GM23248 (cell line): ENCODE data around the gene C2CD4D.

ENCODE experiments used
- EZH2 ChIP-seq: fragments of 200-600 bp; sonication (generic); IDR thresholded peaks from 2 replicates; pipeline ENCODE4 v1.6.1; 2018; ENCODE audit warnings: antibody characterized with exemption, mild to moderate bottlenecking; ENCODE audit not compliant: insufficient read depth, poor library complexity, severe bottlenecking
- EZH2phosphoT487 ChIP-seq: fragments of 200-600 bp; sonication (generic); IDR thresholded peaks from 2 replicates; pipeline ENCODE4 v1.6.1; 2018; ENCODE audit warnings: antibody characterized with exemption, moderate library complexity, mild to moderate bottlenecking, low read depth; ENCODE audit not compliant: insufficient read depth

DNA sequence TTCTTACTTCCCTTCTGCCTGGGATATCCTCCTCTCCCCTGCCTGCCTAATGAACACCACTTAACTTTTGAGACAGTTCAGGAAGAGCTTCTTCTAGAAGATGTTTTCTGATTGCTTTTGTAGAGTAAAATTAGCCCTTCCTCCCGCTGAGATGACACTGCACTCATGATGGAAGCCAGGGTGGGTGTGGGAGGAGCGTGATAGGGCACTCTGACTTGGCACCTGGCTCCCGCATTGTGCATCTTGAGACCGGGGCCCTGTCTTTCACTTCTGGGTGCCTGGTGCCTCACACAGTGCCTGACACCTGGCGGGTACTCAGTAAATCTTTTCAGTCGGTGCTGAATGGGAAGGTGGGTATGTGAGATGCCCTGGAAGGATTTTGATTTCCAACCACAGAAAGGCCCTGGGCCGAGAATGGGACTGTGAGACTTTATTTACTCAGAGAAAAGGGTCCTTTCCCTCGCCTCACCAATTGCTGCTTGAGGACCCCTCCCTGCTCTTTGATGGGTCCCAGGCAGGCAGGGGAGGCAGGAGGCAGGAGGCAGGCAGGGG is 7.1 kb upstream of the C2CD4D start:
- TF ChIP-seq EZH2phosphoT487 (no peak), EZH2 (no peak)
